CD14-positive monocyte (primary cell): ENCODE data around the gene ACBD6. TPM values are rescaled to one million over a fixed set of nuclear protein-coding genes. Genes with fewer than 3 reads are reported as not detected.

Source experiments
- DNase-seq, 3 donors: peaks; one replicate each; pipeline ENCODE4 v3.0.0-alpha.2; 2011 to 2022
- H2AFZ ChIP-seq: 2 replicates; pipeline ENCODE4 v1.6.0; 2012; ENCODE audit warnings: mild to moderate bottlenecking, low read depth, low read length, inconsistent platforms; ENCODE audit not compliant: insufficient read depth, poor library complexity, severe bottlenecking
- H3K27ac ChIP-seq, 2 donors: 1 replicate in 1 of 2; 2 replicates in 1 of 2; pipeline ENCODE4 v1.5.1; 2012 to 2013; ENCODE audit warnings: low read length in 2 of 2, control low read depth in 1 of 2, inconsistent platforms in 1 of 2, low read depth in 1 of 2, mild to moderate bottlenecking in 1 of 2
- H3K27me3 ChIP-seq, 2 donors: one replicate each; pipeline versions ENCODE4 v1.6.0 to v1.6.1; 2011 to 2013; ENCODE audit warnings: low read length in 2 of 2; ENCODE audit not compliant: control insufficient read depth in 2 of 2, insufficient read depth in 2 of 2
- H3K36me3 ChIP-seq, 2 donors: replicated peaks in 1 of 2; 1 replicate in 1 of 2; 2 replicates in 1 of 2; pipeline versions ENCODE4 v1.5.1 to v1.6.1; 2012 to 2013; ENCODE audit warnings: low read length in 2 of 2, control low read depth in 1 of 2, inconsistent platforms in 1 of 2, mild to moderate bottlenecking in 1 of 2; ENCODE audit not compliant: insufficient read depth in 2 of 2, control insufficient read depth in 1 of 2
- H3K4me1 ChIP-seq, 2 donors: 1 replicate in 1 of 2; 2 replicates in 1 of 2; pipeline versions ENCODE4 v1.5.1 to v1.6.1; 2012 to 2013; ENCODE audit warnings: low read length in 2 of 2, control low read depth in 1 of 2, inconsistent platforms in 1 of 2, mild to moderate bottlenecking in 1 of 2, moderate library complexity in 1 of 2; ENCODE audit not compliant: insufficient read depth in 2 of 2, control insufficient read depth in 1 of 2
- H3K4me2 ChIP-seq: replicated peaks from 2 replicates; pipeline ENCODE3; 2012; ENCODE audit warnings: low read length, moderate library complexity, mild to moderate bottlenecking; ENCODE audit not compliant: poor library complexity, severe bottlenecking; ENCODE audit errors: extremely low read depth
- H3K4me3 ChIP-seq, 3 experiments: fragments of 200-600 bp in 1 of 3; sonication (generic) in 1 of 3; replicated peaks in 1 of 3; 1 replicate in 2 of 3; 2 replicates in 1 of 3; pipeline ENCODE4 v1.5.1; 2011 to 2013; ENCODE audit warnings: low read length in 3 of 3, mild to moderate bottlenecking in 3 of 3, control low read depth in 2 of 3, low read depth in 2 of 3, inconsistent platforms in 1 of 3, moderate library complexity in 1 of 3
- H3K79me2 ChIP-seq: 2 replicates; pipeline ENCODE4 v1.6.0; 2012; ENCODE audit warnings: mild to moderate bottlenecking, control low read depth, inconsistent platforms, low read length, moderate library complexity; ENCODE audit not compliant: insufficient read depth
- H3K9ac ChIP-seq: 2 replicates; pipeline ENCODE4 v1.6.0; 2017; ENCODE audit warnings: low read length, mild to moderate bottlenecking; ENCODE audit not compliant: insufficient read depth, poor library complexity, severe bottlenecking
- H3K9me3 ChIP-seq, 2 donors: replicated peaks in 1 of 2; 1 replicate in 1 of 2; 2 replicates in 1 of 2; pipeline versions ENCODE4 v1.5.1 to v1.6.1; 2012 to 2013; ENCODE audit warnings: low read length in 2 of 2, control low read depth in 1 of 2; ENCODE audit not compliant: control insufficient read depth in 1 of 2, insufficient read depth in 1 of 2
- H4K20me1 ChIP-seq: 2 replicates; pipeline ENCODE4 v1.6.0; 2012; ENCODE audit warnings: mild to moderate bottlenecking, low read length, control low read depth, moderate library complexity; ENCODE audit not compliant: insufficient read depth
- H3K27ac Mint-ChIP-seq, 7 donors: one replicate each; pipeline ENCODE4 v1.8.0; 2020; ENCODE audit warnings: mild to moderate bottlenecking in 7 of 7, mixed read lengths in 7 of 7, moderate library complexity in 6 of 7, inconsistent platforms in 2 of 7
- H3K27me3 Mint-ChIP-seq, 3 donors: one replicate each; pipeline ENCODE4 v1.8.0; 2021 to 2022; ENCODE audit warnings: low read depth in 3 of 3, mild to moderate bottlenecking in 3 of 3, mixed read lengths in 3 of 3, moderate library complexity in 3 of 3, inconsistent platforms in 1 of 3
- H3K36me3 Mint-ChIP-seq, 2 donors: one replicate each; pipeline ENCODE4 v1.8.0; 2020; ENCODE audit warnings: mixed read lengths in 2 of 2, inconsistent platforms in 1 of 2, mild to moderate bottlenecking in 1 of 2
- H3K4me1 Mint-ChIP-seq: one replicate; pipeline ENCODE4 v1.8.0; 2020; ENCODE audit warnings: mild to moderate bottlenecking, mixed read lengths
- H3K4me3 Mint-ChIP-seq, 2 donors: one replicate each; pipeline ENCODE4 v1.8.0; 2020; ENCODE audit warnings: mild to moderate bottlenecking in 2 of 2, mixed read lengths in 2 of 2, moderate library complexity in 1 of 2
- H3K9me3 Mint-ChIP-seq, 7 donors: one replicate each; pipeline ENCODE4 v1.8.0; 2020 to 2022; ENCODE audit warnings: mixed read lengths in 7 of 7, mild to moderate bottlenecking in 6 of 7, moderate library complexity in 6 of 7, inconsistent platforms in 2 of 7
- WGBS: methylation state at CpG from one replicate; pipeline ENCODE4 v1.1.5; 2013; ENCODE audit warnings: missing lambda C conversion rate; ENCODE audit not compliant: insufficient coverage; 5-methylcytosine and 5-hydroxymethylcytosine counted together
- intact Hi-C, 2 donors: fragments of 100-400 bp; cut with micrococcal nuclease; formaldehyde crosslinking; loops; one replicate each; pipeline versions ENCODE4 v1.15.0 to v1.15.1; 2023
- polyA plus RNA-seq, 3 donors: library from polyadenylated mRNA; depleted of rRNA in 1 of 3; unstranded in 2 of 3; stranded (reverse) in 1 of 3; fragments of 300-500 nt in 2 of 3; fragments of >200 nt in 1 of 3; fragmentation: Illumina TruSeq in 2 of 3; gene quantifications; 1 replicate in 2 of 3; 2 replicates in 1 of 3; pipeline ENCODE4 v1.2.3, GENCODE V29; 2012 to 2021
- TF ChIP-seq, protein P1 (sequence below): fragments of 200-600 bp; IDR thresholded peaks from one replicate; pipeline ENCODE4 v1.8.0; 2022; ENCODE audit warnings: antibody characterized with exemption, mild to moderate bottlenecking

The ACBD6 gene
- polyA plus RNA-seq, 3 donors = 19.3 to 35.3 (median 19.7) TPM

DNA sequence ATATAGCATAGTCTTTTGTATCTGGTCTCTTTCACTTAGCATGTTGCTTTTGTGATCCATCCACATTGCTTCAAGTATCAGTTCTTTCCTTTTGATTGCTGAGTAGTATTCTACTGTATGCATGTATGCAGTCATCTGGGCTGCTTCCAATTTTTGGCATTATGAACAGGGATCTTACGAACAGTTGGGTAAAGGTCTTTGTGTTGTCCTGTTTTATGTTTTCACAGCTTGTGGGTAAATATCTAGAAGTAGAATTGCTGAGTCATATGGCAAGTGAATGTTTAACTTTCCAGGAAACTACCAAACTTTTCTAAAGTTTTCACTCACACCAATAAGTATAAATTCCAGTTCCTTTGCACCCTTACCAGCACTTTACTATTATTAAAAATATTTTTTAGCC lies 211.4 kb downstream of the ACBD6 start:
- no peaks in the 10 kb centered on the region for H4K20me1 ChIP-seq
- Mint-ChIP-seq H3K36me3 (peaks cover 9 to 19% of the 10 kb centered on the region in 2 donors), H3K9me3 (peaks cover 5 to 15% (median 11%) of the 10 kb centered on the region in 7 donors), H3K4me1 (peaks cover 20% of the 10 kb centered on the region), H3K27ac (peak overlapping the region in 2 of 7 donors; percentile 37 to 66), H3K27me3 (peaks cover 0 to 1% (median 0%) of the 10 kb centered on the region in 3 donors), H3K4me3 (no peak overlapping the region)
- H3K4me1 ChIP-seq = peaks cover 9 to 17% of the 10 kb centered on the region in 2 donors
- H3K27ac ChIP-seq = no peak overlapping the region
- H3K27me3 ChIP-seq = no peaks in the 10 kb centered on the region
- H3K36me3 ChIP-seq = peaks cover 0 to 4% of the 10 kb centered on the region in 2 donors
- peaks cover 0 to 5% of the 10 kb centered on the region in 2 donors for H3K9me3 ChIP-seq
- intact Hi-C loops = no loop called here
- no peak overlapping the region for H3K9ac ChIP-seq
- no peak overlapping the region for H3K4me3 ChIP-seq
- no peak for DNase-seq
- TF ChIP-seq, protein P1, sequence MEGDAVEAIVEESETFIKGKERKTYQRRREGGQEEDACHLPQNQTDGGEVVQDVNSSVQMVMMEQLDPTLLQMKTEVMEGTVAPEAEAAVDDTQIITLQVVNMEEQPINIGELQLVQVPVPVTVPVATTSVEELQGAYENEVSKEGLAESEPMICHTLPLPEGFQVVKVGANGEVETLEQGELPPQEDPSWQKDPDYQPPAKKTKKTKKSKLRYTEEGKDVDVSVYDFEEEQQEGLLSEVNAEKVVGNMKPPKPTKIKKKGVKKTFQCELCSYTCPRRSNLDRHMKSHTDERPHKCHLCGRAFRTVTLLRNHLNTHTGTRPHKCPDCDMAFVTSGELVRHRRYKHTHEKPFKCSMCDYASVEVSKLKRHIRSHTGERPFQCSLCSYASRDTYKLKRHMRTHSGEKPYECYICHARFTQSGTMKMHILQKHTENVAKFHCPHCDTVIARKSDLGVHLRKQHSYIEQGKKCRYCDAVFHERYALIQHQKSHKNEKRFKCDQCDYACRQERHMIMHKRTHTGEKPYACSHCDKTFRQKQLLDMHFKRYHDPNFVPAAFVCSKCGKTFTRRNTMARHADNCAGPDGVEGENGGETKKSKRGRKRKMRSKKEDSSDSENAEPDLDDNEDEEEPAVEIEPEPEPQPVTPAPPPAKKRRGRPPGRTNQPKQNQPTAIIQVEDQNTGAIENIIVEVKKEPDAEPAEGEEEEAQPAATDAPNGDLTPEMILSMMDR = no peak
- no peaks in the 10 kb centered on the region for H3K79me2 ChIP-seq
- WGBS = no CpG with 5 or more reads among the region's 1 CpG
- no peak overlapping the region for H3K4me2 ChIP-seq
- no peak overlapping the region for H2AFZ ChIP-seq

DNA sequence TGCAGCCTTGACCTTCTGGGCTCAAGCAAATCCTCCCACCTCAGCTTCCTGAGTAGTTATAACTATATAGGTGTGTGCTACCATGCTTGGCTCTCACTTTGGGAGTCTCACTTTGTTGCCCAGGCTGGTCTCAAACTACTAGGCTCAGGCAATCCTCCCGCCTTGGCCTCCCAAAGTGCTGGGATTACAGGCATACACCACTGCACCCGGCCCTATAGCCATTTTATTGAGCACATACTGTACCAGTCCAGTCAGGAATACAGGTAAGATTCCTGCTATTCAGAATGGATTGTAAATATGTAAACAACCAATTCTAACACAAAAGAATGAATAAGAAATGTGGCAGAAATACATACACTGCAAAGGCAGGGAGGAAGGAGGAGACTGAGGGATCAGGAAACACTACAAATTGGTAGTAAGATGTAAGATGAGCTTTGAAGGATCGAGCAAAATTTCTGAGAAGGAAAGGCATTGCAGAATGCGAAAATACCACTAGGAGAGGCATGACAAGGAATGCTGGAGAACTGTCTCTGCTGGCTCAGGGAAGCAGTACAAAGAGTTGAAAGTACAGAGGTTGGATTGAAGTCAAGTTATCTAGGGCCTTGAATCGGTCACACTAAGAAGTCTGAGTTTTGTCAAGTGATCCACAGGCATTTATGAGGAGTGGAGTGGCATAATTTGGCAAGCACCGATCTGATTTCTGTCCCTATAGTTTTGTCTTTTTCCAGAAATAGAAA lies 211.9 kb downstream of the ACBD6 start:
- H3K27ac ChIP-seq = no peak overlapping the region
- WGBS = 96% methylated on average over 4 of the region's 6 CpGs
- peaks cover 0 to 1% (median 0%) of the 10 kb centered on the region in 3 donors for H3K27me3 Mint-ChIP-seq

More for the DNA sequence above, 211.9 kb downstream of the ACBD6 start:
- Mint-ChIP-seq H3K9me3 (peaks cover 5 to 15% (median 11%) of the 10 kb centered on the region in 7 donors), H3K4me3 (no peak overlapping the region), H3K36me3 (peaks cover 9 to 20% of the 10 kb centered on the region in 2 donors), H3K27ac (no peak overlapping the region), H3K4me1 (peaks cover 20% of the 10 kb centered on the region)
- Histone ChIP-seq H4K20me1 (no peaks in the 10 kb centered on the region), H3K4me3 (no peak overlapping the region), H3K9ac (no peak overlapping the region), H2AFZ (no peak overlapping the region), H3K9me3 (peaks cover 0 to 5% of the 10 kb centered on the region in 2 donors), H3K36me3 (peaks cover 0 to 4% of the 10 kb centered on the region in 2 donors), H3K4me1 (peaks cover 9 to 17% of the 10 kb centered on the region in 2 donors), H3K79me2 (no peaks in the 10 kb centered on the region), H3K4me2 (no peak overlapping the region), H3K27me3 (no peaks in the 10 kb centered on the region)
- intact Hi-C loops = no loop called here
- TF ChIP-seq, protein P1 = no peak
- DNase-seq = no peak
